ENCODE measurements around the gene RPS19BP1. TPM values are rescaled to one million over a fixed set of nuclear protein-coding genes. Genes with fewer than 3 reads are reported as not detected.
A peak's percentile ranks its signal among the peaks of the same experiment; 100 is the strongest.
"Not testable (repeated sequence)": the region's sequence is repeated elsewhere in the genome, so short reads cannot be mapped to it uniquely, and the experiment has no call there.

The RPS19BP1 gene
- total RNA-seq, 2 donors from 2014 or later: 65.5 to 70.3 TPM

- peak overlapping the region; percentile 99 for H3K9ac ChIP-seq (ENCODE audit: extremely low read depth, low read length, poor library complexity, severe bottlenecking)
- DNase-seq: no peak
- no peaks in the 10 kb centered on the region for H3K27me3 ChIP-seq (ENCODE audit: control insufficient read depth, insufficient read depth, low read length, poor library complexity, severe bottlenecking)
- Mint-ChIP-seq H3K4me3 (peak overlapping the region; percentile 95), H3K4me1 (peaks cover 30% of the 10 kb centered on the region), H3K27ac (peak overlapping the region; percentile 100), H3K9me3 (no peaks in the 10 kb centered on the region), H3K27me3 (ENCODE audit: insufficient read depth) (no peaks in the 10 kb centered on the region), H3K36me3 (ENCODE audit: low read depth) (peaks cover 50% of the 10 kb centered on the region)
- peaks cover 41% of the 10 kb centered on the region for H3K36me3 ChIP-seq (ENCODE audit: control insufficient read depth, insufficient read depth, low read length)
- no peaks in the 10 kb centered on the region for H3K4me1 ChIP-seq (ENCODE audit: control insufficient read depth, insufficient read depth, low read length)
- peak overlapping the region; percentile 97 for H3K4me3 ChIP-seq (ENCODE audit: low read length)
- H3K9me3 ChIP-seq (ENCODE audit: control insufficient read depth, low read length): no peaks in the 10 kb centered on the region
- H3K27ac ChIP-seq (ENCODE audit: low read depth, low read length): no peak overlapping the region
- WGBS, 2 experiments (ENCODE audit: insufficient coverage in 1 of 2, insufficient read length in 1 of 2): 85 to 89% methylated on average over 11 to 14 of the region's 14 CpGs
- TF ChIP-seq CTCF (conservative IDR thresholded peaks at IDR 0.05): no peak
Observed at GRCh38 chr22:39522567-39523300, 9.8 kb downstream of the RPS19BP1 start.

GRCh38 chr22:39522091-39522490 is 10.5 kb downstream of the RPS19BP1 start:
- DNase-seq; H3K27me3 Mint-ChIP-seq (ENCODE audit: insufficient read depth); H3K4me1 ChIP-seq (ENCODE audit: control insufficient read depth, insufficient read depth, low read length); H3K9me3 ChIP-seq (ENCODE audit: control insufficient read depth, low read length); H3K9me3 Mint-ChIP-seq; H3K27ac ChIP-seq (ENCODE audit: low read depth, low read length); H3K27me3 ChIP-seq (ENCODE audit: control insufficient read depth, insufficient read depth, low read length, poor library complexity, severe bottlenecking): not testable (repeated sequence)
- peak overlapping the region; percentile 100 for H3K27ac Mint-ChIP-seq
- peaks cover 26% of the 10 kb centered on the region for H3K4me1 Mint-ChIP-seq
- Histone ChIP-seq H3K4me3 (ENCODE audit: low read length) (peak overlapping the region; percentile 97), H3K9ac (ENCODE audit: extremely low read depth, low read length, poor library complexity, severe bottlenecking) (peak overlapping the region; percentile 99), H3K36me3 (ENCODE audit: control insufficient read depth, insufficient read depth, low read length) (peaks cover 44% of the 10 kb centered on the region)
- H3K4me3 Mint-ChIP-seq: peak overlapping the region; percentile 95
- WGBS, 2 experiments (ENCODE audit: insufficient coverage in 1 of 2, insufficient read length in 1 of 2): 86 to 90% methylated on average over 1 to 3 of the region's 5 CpGs
- peaks cover 50% of the 10 kb centered on the region for H3K36me3 Mint-ChIP-seq (ENCODE audit: low read depth)

GRCh38 chr22:39521106-39521885 is 11.3 kb downstream of the RPS19BP1 start:
- Histone ChIP-seq H3K36me3 (ENCODE audit: control insufficient read depth, insufficient read depth, low read length) (peaks cover 51% of the 10 kb centered on the region), H3K4me3 (ENCODE audit: low read length) (peak overlapping the region; percentile 97), H3K9ac (ENCODE audit: extremely low read depth, low read length, poor library complexity, severe bottlenecking) (peak overlapping the region; percentile 99), H3K27ac (ENCODE audit: low read depth, low read length) (peak overlapping the region; percentile 97)
- DNase-seq; H3K4me1 ChIP-seq (ENCODE audit: control insufficient read depth, insufficient read depth, low read length); H3K9me3 Mint-ChIP-seq; H3K27me3 ChIP-seq (ENCODE audit: control insufficient read depth, insufficient read depth, low read length, poor library complexity, severe bottlenecking); H3K9me3 ChIP-seq (ENCODE audit: control insufficient read depth, low read length); H3K27me3 Mint-ChIP-seq (ENCODE audit: insufficient read depth): not testable (repeated sequence)
- Mint-ChIP-seq H3K4me3 (peak overlapping the region; percentile 95), H3K36me3 (ENCODE audit: low read depth) (peaks cover 53% of the 10 kb centered on the region), H3K27ac (peak overlapping the region; percentile 100), H3K4me1 (peaks cover 26% of the 10 kb centered on the region)
- WGBS, 2 experiments (ENCODE audit: insufficient coverage in 1 of 2, insufficient read length in 1 of 2): 9 to 12% methylated on average over 9 to 28 of the region's 28 CpGs
